CD4-positive, alpha-beta T cell treated with Interleukin-1 beta for 1 hour (primary cell): ENCODE results near the gene PDSS1.

ENCODE experiments used
- DNase-seq, 2 donors: peaks; one replicate each; pipeline ENCODE4 v3.0.0-alpha.2; 2020 to 2022

Gene PDSS1

GRCh38 chr10:26699631-26700030 is 2.1 kb downstream of the PDSS1 start:
- no peak for DNase-seq

GRCh38 chr10:26700884-26701630 is 3.6 kb downstream of the PDSS1 start:
- no peak for DNase-seq

- no peak for DNase-seq
Measured at GRCh38 chr10:26703096-26703495, 5.6 kb downstream of the PDSS1 start.

- no peak for DNase-seq
Measured at GRCh38 chr10:26703974-26704373, 6.5 kb downstream of the PDSS1 start.

- DNase-seq: no peak
Measured at GRCh38 chr10:26706206-26706605, 8.7 kb downstream of the PDSS1 start.

- no peak for DNase-seq
Measured at GRCh38 chr10:26706936-26707335, 9.4 kb downstream of the PDSS1 start.

- no peak for DNase-seq
Measured at GRCh38 chr10:26711324-26711723, 13.8 kb downstream of the PDSS1 start.

GRCh38 chr10:26714415-26715136 is 17.1 kb downstream of the PDSS1 start:
- no peak for DNase-seq

GRCh38 chr10:26715137-26715487 is 17.6 kb downstream of the PDSS1 start:
- DNase-seq: no peak

GRCh38 chr10:26717476-26717875 is 20.0 kb downstream of the PDSS1 start:
- no peak for DNase-seq

- DNase-seq: peak; percentile 31 to 59
Measured at GRCh38 chr10:26721561-26721960, 24.1 kb downstream of the PDSS1 start.

GRCh38 chr10:26723016-26723415 is 25.5 kb downstream of the PDSS1 start:
- no peak for DNase-seq

- peak; percentile 52 to 54 for DNase-seq
Measured at GRCh38 chr10:26725837-26726727, 28.6 kb downstream of the PDSS1 start.

GRCh38 chr10:26727005-26727404 is 29.5 kb downstream of the PDSS1 start:
- DNase-seq: no peak

- DNase-seq: no peak
Measured at GRCh38 chr10:26728957-26729356, 31.5 kb downstream of the PDSS1 start.

- DNase-seq: no peak
Measured at GRCh38 chr10:26729395-26729794, 31.9 kb downstream of the PDSS1 start.

- DNase-seq: no peak
Measured at GRCh38 chr10:26730552-26730951, 33.1 kb downstream of the PDSS1 start.

- no peak for DNase-seq
Measured at GRCh38 chr10:26733750-26734568, 36.5 kb downstream of the PDSS1 start.

- DNase-seq: no peak
Measured at GRCh38 chr10:26735435-26735834, 37.9 kb downstream of the PDSS1 start.

- peak; percentile 27 to 57 for DNase-seq
Measured at GRCh38 chr10:26737730-26738129, 40.2 kb downstream of the PDSS1 start.

- DNase-seq: no peak
Measured at GRCh38 chr10:26738301-26738911, 40.9 kb downstream of the PDSS1 start.

- no peak for DNase-seq
Measured at GRCh38 chr10:26739071-26739631, 41.6 kb downstream of the PDSS1 start.
